Brain microvascular endothelial cell (primary cell): ENCODE results near the gene FFAR4.

Experiments used
- DNase-seq: peaks from one replicate; pipeline ENCODE4 v3.0.0-alpha.2; 2020
- H3K27ac ChIP-seq: fragments of 250-450 bp; sonication (Bioruptor Pico); 2 replicates; pipeline ENCODE4 v1.5.1; 2020; ENCODE audit warnings: mild to moderate bottlenecking, moderate library complexity
- H3K27me3 ChIP-seq: fragments of 250-450 bp; sonication (Bioruptor Pico); replicated peaks from 2 replicates; pipeline ENCODE4 v1.5.1; 2020; ENCODE audit warnings: mild to moderate bottlenecking
- H3K36me3 ChIP-seq: fragments of 250-450 bp; sonication (Bioruptor Pico); replicated peaks from 2 replicates; pipeline ENCODE4 v1.5.1; 2020; ENCODE audit warnings: mild to moderate bottlenecking
- H3K4me3 ChIP-seq: 2 replicates; pipeline ENCODE4 v1.5.1; 2011; ENCODE audit warnings: low read depth, mild to moderate bottlenecking, control low read depth, low read length, moderate library complexity
- CTCF ChIP-seq: IDR thresholded peaks from 2 replicates; pipeline ENCODE4 v1.5.1; 2011; ENCODE audit warnings: low read depth, mild to moderate bottlenecking, moderate library complexity, low read length, control low read depth, inconsistent platforms; ENCODE audit errors: missing control alignments
- in situ Hi-C: cut with HindIII; loops from 2 replicates; pipeline ENCODE4 v1.10.0; 2017; ENCODE audit warnings: low sequenced_read_pairs, low pct_ligation_motif_present

Gene FFAR4

GRCh38 chr10:93628858-93629257, 62.4 kb downstream of the FFAR4 start:
- Histone ChIP-seq H3K27me3 (no peaks in the 10 kb centered on the region), H3K36me3 (no peaks in the 10 kb centered on the region), H3K4me3 (no peak overlapping the region), H3K27ac (no peak overlapping the region)
- no peak for TF ChIP-seq CTCF
- in situ Hi-C loops, result no loop called here
- no peak for DNase-seq

- Histone ChIP-seq H3K27ac (no peak overlapping the region), H3K27me3 (no peaks in the 10 kb centered on the region), H3K4me3 (no peak overlapping the region), H3K36me3 (no peaks in the 10 kb centered on the region)
- in situ Hi-C loops, result no loop called here
- no peak for DNase-seq
- no peak for TF ChIP-seq CTCF
These were observed 63.3 kb downstream of the FFAR4 start for GRCh38 chr10:93629647-93630305.

- DNase-seq, result no peak
- Histone ChIP-seq H3K27me3 (no peaks in the 10 kb centered on the region), H3K36me3 (no peaks in the 10 kb centered on the region), H3K27ac (no peak overlapping the region), H3K4me3 (no peak overlapping the region)
- no peak for TF ChIP-seq CTCF
- in situ Hi-C loops, result no loop called here
These were observed 64.4 kb downstream of the FFAR4 start for GRCh38 chr10:93630625-93631557.
